Measurements from ENCODE around the gene CCDC27. TPM values are rescaled to one million over a fixed set of nuclear protein-coding genes. Genes with fewer than 3 reads are reported as not detected.

CCDC27 gene
- total RNA-seq, 1 experiment from 2014 or later = not detected

- Histone ChIP-seq H4K20me1 (ENCODE audit: low read length) (peaks cover 6% of the 10 kb centered on the region; the same call in 1 of the 2 replicates), H3K27ac (ENCODE audit: low read length) (no peak overlapping the region), H3K4me1 (ENCODE audit: insufficient read depth, low read length) (peaks cover 11% of the 10 kb centered on the region), H3K9me2 (replicated peaks; ENCODE audit: low read length) (no peaks in the 10 kb centered on the region), H3K9ac (ENCODE audit: low read length) (no peak overlapping the region), H3K9me3 (ENCODE audit: low read length) (no peaks in the 10 kb centered on the region), H3K79me2 (ENCODE audit: low read length) (no peaks in the 10 kb centered on the region), H3F3A (ENCODE audit: low read length, unreplicated experiment) (no peaks in the 10 kb centered on the region), H3K27me3 (ENCODE audit: low read length) (peaks cover 75% of the 10 kb centered on the region), H2AFZ (ENCODE audit: low read length) (no peak overlapping the region), H3K4me3 (ENCODE audit: low read length) (no peak overlapping the region), H3K4me2 (ENCODE audit: low read length) (no peak overlapping the region), H3K36me3 (ENCODE audit: low read depth, low read length) (no peaks in the 10 kb centered on the region)
- TF ChIP-seq EZH2phosphoT487 (IDR thresholded peaks at IDR 0.05; ENCODE audit: borderline replicate concordance, low read length) = no peak
- no peak for TF ChIP-seq EZH2 (IDR thresholded peaks at IDR 0.05; ENCODE audit: low read length, unreplicated experiment)
- no peak for TF ChIP-seq CTCF (conservative IDR thresholded peaks at IDR 0.05; ENCODE audit: low read depth, low read length)
- BruUV-seq (replicated peaks) = no TSS peak
- intact Hi-C loops (cut with micrococcal nuclease) = no loop called here
- POLR2A ChIA-PET (ENCODE audit: unreplicated experiment) = no interaction called here
- ATAC-seq = no peak
- no peak for DNase-seq
- CTCF ChIA-PET = no interaction called here
Measured at GRCh38 chr1:3711381-3711779, 40.9 kb upstream of the CCDC27 start.

GRCh38 chr1:3711780-3712451, 40.3 kb upstream of the CCDC27 start:
- Histone ChIP-seq H4K20me1 (ENCODE audit: low read length) (peaks cover 6% of the 10 kb centered on the region; the same call in 1 of the 2 replicates), H3K4me3 (ENCODE audit: low read length) (no peak overlapping the region), H3K4me1 (ENCODE audit: insufficient read depth, low read length) (peaks cover 11% of the 10 kb centered on the region), H3K27ac (ENCODE audit: low read length) (no peak overlapping the region), H3K9me3 (ENCODE audit: low read length) (no peaks in the 10 kb centered on the region), H3K9ac (ENCODE audit: low read length) (no peak overlapping the region), H3K79me2 (ENCODE audit: low read length) (no peaks in the 10 kb centered on the region), H3K4me2 (ENCODE audit: low read length) (no peak overlapping the region), H2AFZ (ENCODE audit: low read length) (no peak overlapping the region), H3K36me3 (ENCODE audit: low read depth, low read length) (no peaks in the 10 kb centered on the region), H3F3A (ENCODE audit: low read length, unreplicated experiment) (no peaks in the 10 kb centered on the region), H3K27me3 (ENCODE audit: low read length) (peaks cover 80% of the 10 kb centered on the region), H3K9me2 (replicated peaks; ENCODE audit: low read length) (no peaks in the 10 kb centered on the region)
- DNase-seq (no peak), ATAC-seq (no peak)
- CTCF ChIA-PET = no interaction called here
- BruUV-seq (replicated peaks) = no TSS peak
- POLR2A ChIA-PET (ENCODE audit: unreplicated experiment) = no interaction called here
- TF ChIP-seq EZH2 (IDR thresholded peaks at IDR 0.05; ENCODE audit: low read length, unreplicated experiment) = no peak
- no peak for TF ChIP-seq CTCF (conservative IDR thresholded peaks at IDR 0.05; ENCODE audit: low read depth, low read length)
- no peak for TF ChIP-seq EZH2phosphoT487 (IDR thresholded peaks at IDR 0.05; ENCODE audit: borderline replicate concordance, low read length)
- intact Hi-C loops (cut with micrococcal nuclease) = no loop called here
